PC-9 (cell line): Measurements from ENCODE around the gene MYH11. TPM values are rescaled to one million over a fixed set of nuclear protein-coding genes. Genes with fewer than 3 reads are reported as not detected.

Experiments used
- BruUV-seq: library from RNA; stranded (reverse); fragments of 400-500 nt; replicated peaks from 2 replicates; lab custom pipeline; 2021; lab: Mats Ljungman, UMichigan
- CTCF ChIA-PET: fragments of 300-600 bp; sonication (Branson Sonifier 250); formaldehyde crosslinking; loops from one replicate; lab custom pipeline; 2022; ENCODE audit warnings: antibody characterized with exemption; lab: Charles Lee
- POLR2A ChIA-PET: fragments of 300-600 bp; sonication (Branson Sonifier 250); formaldehyde crosslinking; loops from one replicate; lab custom pipeline; 2022; ENCODE audit warnings: antibody characterized with exemption; ENCODE audit not compliant: unreplicated experiment; lab: Charles Lee
- DNase-seq, 2 experiments: peaks; one replicate each; pipeline versions ENCODE4 v3.0.0 to v3.0.0-alpha.2; 2015 to 2022; ENCODE audit warnings: mixed read lengths in 1 of 2
- H2AFZ ChIP-seq: fragments of 200-600 bp; sonication (generic); 2 replicates; pipeline ENCODE4 v1.8.1; 2017; ENCODE audit warnings: antibody characterized with exemption
- H3F3A ChIP-seq: fragments of 200-600 bp; sonication (generic); 2 replicates; pipeline ENCODE4 v1.8.1; 2017; ENCODE audit warnings: antibody characterized with exemption, mild to moderate bottlenecking, low read depth; ENCODE audit not compliant: insufficient read depth
- H3K27ac ChIP-seq: fragments of 200-600 bp; sonication (generic); 2 replicates; pipeline ENCODE4 v1.6.1; 2016; ENCODE audit warnings: mixed run types
- H3K27me3 ChIP-seq: fragments of 200-600 bp; sonication (generic); 2 replicates; pipeline ENCODE4 v1.6.1; 2016; ENCODE audit warnings: low read depth, mixed run types; ENCODE audit not compliant: insufficient read depth
- H3K36me3 ChIP-seq: fragments of 200-600 bp; sonication (generic); 2 replicates; pipeline ENCODE4 v1.6.1; 2016; ENCODE audit warnings: low read depth, mixed run types
- H3K4me1 ChIP-seq: fragments of 200-600 bp; sonication (generic); replicated peaks from 2 replicates; pipeline ENCODE4 v1.6.1; 2016; ENCODE audit warnings: mixed run types; ENCODE audit not compliant: insufficient read depth
- H3K4me2 ChIP-seq: fragments of 200-600 bp; sonication (generic); 2 replicates; pipeline ENCODE4 v1.6.1; 2017; ENCODE audit warnings: mixed run types
- H3K4me3 ChIP-seq: fragments of 200-600 bp; sonication (generic); 2 replicates; pipeline ENCODE4 v1.6.1; 2016; ENCODE audit warnings: mixed run types
- H3K79me2 ChIP-seq: fragments of 200-600 bp; sonication (generic); 2 replicates; pipeline ENCODE4 v1.6.1; 2017; ENCODE audit warnings: low read depth, mixed run types
- H3K9me2 ChIP-seq: fragments of 200-600 bp; sonication (generic); 2 replicates; pipeline ENCODE4 v1.8.1; 2017; ENCODE audit warnings: mild to moderate bottlenecking; ENCODE audit not compliant: insufficient read depth
- H3K9me3 ChIP-seq: fragments of 200-600 bp; sonication (generic); 2 replicates; pipeline ENCODE4 v1.8.1; 2016; ENCODE audit warnings: low read depth; ENCODE audit not compliant: insufficient read depth
- H4K20me1 ChIP-seq: fragments of 200-600 bp; sonication (generic); 2 replicates; pipeline ENCODE4 v1.8.1; 2017; ENCODE audit not compliant: insufficient read depth
- EZH2 ChIP-seq: fragments of 200-600 bp; sonication (generic); IDR thresholded peaks from 2 replicates; pipeline ENCODE4 v1.8.0; 2017; ENCODE audit warnings: antibody characterized with exemption, low read depth
- intact Hi-C: fragments of 100-400 bp; cut with micrococcal nuclease; formaldehyde crosslinking; loops from one replicate; pipeline ENCODE4 v1.10.0; 2022; ENCODE audit not compliant: unreplicated experiment
- total RNA-seq: library from RNA; stranded (reverse); gene quantifications from 2 replicates; pipeline ENCODE4 v1.2.3, GENCODE V29; 2021
- TF ChIP-seq, protein P1 (sequence below): fragments of 200-600 bp; sonication (generic); conservative IDR thresholded peaks from 2 replicates; pipeline ENCODE4 v1.6.1; 2017; ENCODE audit warnings: mixed run types, antibody characterized with exemption, mild to moderate bottlenecking, moderate library complexity

The MYH11 gene
- total RNA-seq, 1 experiment from 2014 or later, result 0.11 TPM

GRCh38 chr16:15834502-15834901 is 22.3 kb downstream of the MYH11 start:
- no peaks in the 10 kb centered on the region for H3K9me3 ChIP-seq
- ChIA-PET POLR2A (no interaction called here), CTCF (no interaction called here)
- no peaks in the 10 kb centered on the region for H3K9me2 ChIP-seq
- H3K4me2 ChIP-seq, result no peak overlapping the region
- intact Hi-C loops, result no loop called here
- no peak overlapping the region for H2AFZ ChIP-seq
- no peak overlapping the region for H3K4me3 ChIP-seq
- TF ChIP-seq, protein P1, sequence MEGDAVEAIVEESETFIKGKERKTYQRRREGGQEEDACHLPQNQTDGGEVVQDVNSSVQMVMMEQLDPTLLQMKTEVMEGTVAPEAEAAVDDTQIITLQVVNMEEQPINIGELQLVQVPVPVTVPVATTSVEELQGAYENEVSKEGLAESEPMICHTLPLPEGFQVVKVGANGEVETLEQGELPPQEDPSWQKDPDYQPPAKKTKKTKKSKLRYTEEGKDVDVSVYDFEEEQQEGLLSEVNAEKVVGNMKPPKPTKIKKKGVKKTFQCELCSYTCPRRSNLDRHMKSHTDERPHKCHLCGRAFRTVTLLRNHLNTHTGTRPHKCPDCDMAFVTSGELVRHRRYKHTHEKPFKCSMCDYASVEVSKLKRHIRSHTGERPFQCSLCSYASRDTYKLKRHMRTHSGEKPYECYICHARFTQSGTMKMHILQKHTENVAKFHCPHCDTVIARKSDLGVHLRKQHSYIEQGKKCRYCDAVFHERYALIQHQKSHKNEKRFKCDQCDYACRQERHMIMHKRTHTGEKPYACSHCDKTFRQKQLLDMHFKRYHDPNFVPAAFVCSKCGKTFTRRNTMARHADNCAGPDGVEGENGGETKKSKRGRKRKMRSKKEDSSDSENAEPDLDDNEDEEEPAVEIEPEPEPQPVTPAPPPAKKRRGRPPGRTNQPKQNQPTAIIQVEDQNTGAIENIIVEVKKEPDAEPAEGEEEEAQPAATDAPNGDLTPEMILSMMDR, result no peak
- no peak for TF ChIP-seq EZH2
- no TSS peak for BruUV-seq
- no peaks in the 10 kb centered on the region for H4K20me1 ChIP-seq
- no peaks in the 10 kb centered on the region for H3K36me3 ChIP-seq
- H3K4me1 ChIP-seq, result no peaks in the 10 kb centered on the region
- no peaks in the 10 kb centered on the region for H3K27me3 ChIP-seq
- H3K79me2 ChIP-seq, result no peaks in the 10 kb centered on the region
- H3K27ac ChIP-seq, result no peak overlapping the region
- no peaks in the 10 kb centered on the region for H3F3A ChIP-seq
- DNase-seq, result no peak

DNA sequence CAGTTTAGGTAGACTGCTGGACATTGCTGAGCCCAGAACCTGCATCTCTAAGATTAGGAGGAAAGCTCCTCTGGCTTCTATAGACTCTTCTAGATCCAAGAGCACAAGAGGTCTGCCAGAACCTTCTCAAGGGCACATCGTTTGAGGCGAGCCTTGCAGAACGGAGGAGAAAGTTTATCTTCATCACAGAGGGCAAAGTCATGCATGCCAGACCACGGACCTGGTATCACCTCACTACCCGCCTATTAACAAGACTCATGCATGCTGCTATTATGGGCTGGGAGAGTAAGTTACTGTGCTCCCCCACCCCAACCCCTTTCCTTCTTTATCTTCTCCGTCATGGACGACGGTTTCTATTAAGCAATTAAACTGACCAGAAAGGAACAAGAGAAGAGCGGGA is 23.3 kb downstream of the MYH11 start:
- Histone ChIP-seq H3K4me1 (no peaks in the 10 kb centered on the region), H3K9me3 (no peaks in the 10 kb centered on the region), H3K9me2 (no peaks in the 10 kb centered on the region), H3K4me2 (no peak overlapping the region), H3K79me2 (no peaks in the 10 kb centered on the region), H3K36me3 (no peaks in the 10 kb centered on the region), H2AFZ (no peak overlapping the region), H3K27ac (no peak overlapping the region), H3K4me3 (no peak overlapping the region), H3F3A (no peaks in the 10 kb centered on the region), H3K27me3 (no peaks in the 10 kb centered on the region), H4K20me1 (no peaks in the 10 kb centered on the region)
- ChIA-PET CTCF (no interaction called here), POLR2A (no interaction called here)
- no TSS peak for BruUV-seq
- no peak for DNase-seq
- TF ChIP-seq, protein P1, result no peak
- TF ChIP-seq EZH2, result no peak
- intact Hi-C loops, result no loop called here

DNA sequence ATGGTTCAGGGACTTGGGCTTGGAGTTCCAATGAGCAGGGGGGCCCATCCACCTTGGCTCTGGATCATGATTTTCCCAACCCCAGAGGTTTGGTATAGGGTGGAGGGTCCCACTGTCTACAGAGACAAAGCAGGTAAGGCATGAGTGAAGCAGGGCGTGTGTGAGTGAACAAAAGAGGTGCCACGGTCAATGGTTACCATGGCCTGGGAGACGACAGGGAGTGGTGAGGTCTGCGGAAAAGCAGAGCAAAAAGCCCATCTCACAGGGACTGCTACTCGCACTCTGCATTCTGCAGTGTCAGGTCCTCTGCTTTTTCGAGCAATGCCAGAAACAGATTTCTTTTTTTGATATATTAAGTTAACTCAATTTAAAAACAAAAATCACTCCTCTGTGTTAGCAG is 24.6 kb downstream of the MYH11 start:
- no peak overlapping the region for H3K4me3 ChIP-seq
- H3F3A ChIP-seq, result no peaks in the 10 kb centered on the region
- H3K4me1 ChIP-seq, result no peaks in the 10 kb centered on the region
- H3K9me3 ChIP-seq, result no peaks in the 10 kb centered on the region
- no peaks in the 10 kb centered on the region for H4K20me1 ChIP-seq
- H3K27me3 ChIP-seq, result no peaks in the 10 kb centered on the region
- DNase-seq, result no peak
- H3K27ac ChIP-seq, result no peak overlapping the region
- TF ChIP-seq, protein P1, result no peak
- no peak for TF ChIP-seq EZH2
- no peaks in the 10 kb centered on the region for H3K36me3 ChIP-seq
- H3K79me2 ChIP-seq, result no peaks in the 10 kb centered on the region
- no peak overlapping the region for H3K4me2 ChIP-seq
- no peaks in the 10 kb centered on the region for H3K9me2 ChIP-seq
- ChIA-PET POLR2A (no interaction called here), CTCF (interaction anchor here (0.6 kb wide), 1 partner anchor 57 kb away, joined by 12 read pairs; no protein-coding TSS in a partner anchor)
- intact Hi-C loops, result no loop called here
- BruUV-seq, result no TSS peak
- no peak overlapping the region for H2AFZ ChIP-seq
